Endothelial cell of umbilical vein (primary cell): Measurements from ENCODE around the gene SLC39A5. TPM values are rescaled to one million over a fixed set of nuclear protein-coding genes. Genes with fewer than 3 reads are reported as not detected.

Experiments
- BruUV-seq: library from RNA; stranded (reverse); fragments of 400-500 nt; replicated peaks from 2 replicates; lab custom pipeline; 2021; lab: Mats Ljungman, UMichigan
- CTCF ChIA-PET: fragments of 300-600, 350-600 bp; sonication (Branson Sonifier 250); formaldehyde crosslinking; loops from one replicate; lab custom pipeline; 2021; ENCODE audit warnings: antibody characterized with exemption, inconsistent platforms; lab: Charles Lee
- POLR2A ChIA-PET: fragments of 300-600, 350-600 bp; sonication (Branson Sonifier 250); formaldehyde crosslinking; loops from one replicate; lab custom pipeline; 2021; ENCODE audit warnings: antibody characterized with exemption, inconsistent platforms; lab: Charles Lee
- DNase-seq: peaks from one replicate; pipeline ENCODE4 v3.0.0-alpha.2; 2011; ENCODE audit warnings: low read depth, low spot score
- FAIRE-seq: peaks from 2 replicates; lab custom pipeline; 2011; peaks lifted over from hg19 to GRCh38; lab: Jason Lieb, UNC
- H2AFZ ChIP-seq: 2 replicates; pipeline ENCODE4 v1.6.0; 2012; ENCODE audit warnings: low read depth, low read length, control low read depth, inconsistent platforms
- H3K27ac ChIP-seq: 2 replicates; pipeline ENCODE4 v1.5.1; 2011; ENCODE audit warnings: low read depth, mild to moderate bottlenecking, control low read depth, low read length, moderate library complexity; ENCODE audit not compliant: insufficient read depth
- H3K27me3 ChIP-seq, 2 experiments: 2 replicates each; pipeline versions ENCODE4 v1.6.0 to v1.6.1; 2011; ENCODE audit warnings: low read length in 2 of 2, mixed read lengths in 1 of 2; ENCODE audit not compliant: control insufficient read depth in 2 of 2, insufficient read depth in 2 of 2
- H3K36me3 ChIP-seq, 2 experiments: 2 replicates in 1 of 2; 3 replicates in 1 of 2; pipeline ENCODE4 v1.5.1; 2011; ENCODE audit warnings: low read length in 2 of 2, mild to moderate bottlenecking in 1 of 2, moderate library complexity in 1 of 2; ENCODE audit not compliant: control insufficient read depth in 2 of 2, insufficient read depth in 2 of 2; ENCODE audit errors: extremely low read depth in 1 of 2
- H3K4me1 ChIP-seq: 3 replicates; pipeline ENCODE4 v1.5.1; 2011; ENCODE audit warnings: mild to moderate bottlenecking, low read length; ENCODE audit not compliant: control insufficient read depth, insufficient read depth; ENCODE audit errors: extremely low read depth
- H3K4me2 ChIP-seq: 2 replicates; pipeline ENCODE4 v1.6.1; 2011; ENCODE audit warnings: low read length, control low read depth, mixed read lengths; ENCODE audit not compliant: insufficient read depth
- H3K4me3 ChIP-seq, 3 experiments: fragments of 200-600 bp in 1 of 3; sonication (generic), shearing (Covaris generic) in 1 of 3; replicated peaks in 1 of 3; 2 replicates each; pipeline ENCODE4 v1.5.1; 2011 to 2016; ENCODE audit warnings: control low read depth in 3 of 3, low read length in 3 of 3, mild to moderate bottlenecking in 2 of 3, inconsistent platforms in 1 of 3, low read depth in 1 of 3, moderate library complexity in 1 of 3; ENCODE audit not compliant: insufficient read depth in 1 of 3
- H3K79me2 ChIP-seq: 2 replicates; pipeline ENCODE4 v1.6.0; 2012; ENCODE audit warnings: low read length, inconsistent platforms; ENCODE audit not compliant: control insufficient read depth, insufficient read depth
- H3K9ac ChIP-seq: replicated peaks from 2 replicates; pipeline ENCODE3; 2011; ENCODE audit warnings: low read length, control low read depth; ENCODE audit not compliant: insufficient read depth; ENCODE audit errors: extremely low read depth
- H3K9me1 ChIP-seq: replicated peaks from 3 replicates; pipeline ENCODE4 v1.6.0; 2011; ENCODE audit warnings: mild to moderate bottlenecking, low read length; ENCODE audit not compliant: control insufficient read depth, insufficient read depth; ENCODE audit errors: extremely low read depth
- H3K9me3 ChIP-seq: replicated peaks from 2 replicates; pipeline ENCODE4 v1.5.1; 2012; ENCODE audit warnings: low read length, inconsistent platforms; ENCODE audit not compliant: control insufficient read depth, insufficient read depth
- H4K20me1 ChIP-seq: replicated peaks from 2 replicates; pipeline ENCODE3; 2011; ENCODE audit warnings: mild to moderate bottlenecking, low read length; ENCODE audit not compliant: control insufficient read depth, insufficient read depth; ENCODE audit errors: extremely low read depth
- CTCF ChIP-seq, 2 donors: IDR thresholded peaks; 1 replicate in 1 of 2; 2 replicates in 1 of 2; pipeline ENCODE4 v1.5.1; 2011; ENCODE audit warnings: low read length in 2 of 2, mild to moderate bottlenecking in 2 of 2, moderate library complexity in 2 of 2, control low read depth in 1 of 2, inconsistent platforms in 1 of 2, low read depth in 1 of 2; ENCODE audit not compliant: insufficient read depth in 1 of 2; ENCODE audit errors: extremely low read depth in 1 of 2
- EZH2 ChIP-seq: IDR thresholded peaks from 2 replicates; pipeline ENCODE4 v1.6.1; 2012; ENCODE audit warnings: borderline replicate concordance, low read depth, mild to moderate bottlenecking, moderate library complexity, low read length, inconsistent platforms; ENCODE audit not compliant: severe bottlenecking
- FOS ChIP-seq: IDR thresholded peaks from 2 replicates; pipeline ENCODE4 v1.6.1; 2011; ENCODE audit warnings: mild to moderate bottlenecking, low read length, moderate library complexity, borderline replicate concordance; ENCODE audit not compliant: insufficient read depth
- GATA2 ChIP-seq: IDR thresholded peaks from 2 replicates; pipeline ENCODE4 v1.7.0; 2011; ENCODE audit warnings: low read depth, mild to moderate bottlenecking, moderate library complexity, mixed read lengths, low read length; ENCODE audit not compliant: insufficient read length, insufficient read depth
- JUN ChIP-seq: IDR thresholded peaks from 2 replicates; pipeline ENCODE4 v1.6.1; 2011; ENCODE audit warnings: borderline replicate concordance, low read depth; ENCODE audit not compliant: insufficient read length, insufficient read depth
- MYC ChIP-seq: IDR thresholded peaks from one replicate; pipeline ENCODE4 v1.6.1; 2011; ENCODE audit warnings: mild to moderate bottlenecking, low read depth, low read length
- POLR2A ChIP-seq: IDR thresholded peaks from 2 replicates; pipeline ENCODE4 v1.6.1; 2012; ENCODE audit warnings: low read depth, mild to moderate bottlenecking, control low read depth, low read length
- POLR2AphosphoS5 ChIP-seq: IDR thresholded peaks from 2 replicates; pipeline ENCODE4 v1.6.1; 2012; ENCODE audit warnings: low read depth, mild to moderate bottlenecking, control low read depth, low read length, moderate library complexity; ENCODE audit not compliant: insufficient read depth
- dilution Hi-C: fragments of 300-500 bp; cut with MboI; formaldehyde crosslinking; loops from one replicate; pipeline ENCODE4 v1.15.0; 2019; ENCODE audit warnings: low sequenced_read_pairs; ENCODE audit not compliant: extremely low pct_ligation_motif_present
- intact Hi-C: fragments of 100-400 bp; cut with micrococcal nuclease; formaldehyde crosslinking; loops from one replicate; pipeline ENCODE4 v1.10.0; 2022
- polyA plus RNA-seq, 4 experiments: library from polyadenylated mRNA; depleted of rRNA in 3 of 4; stranded (reverse) in 3 of 4; unstranded in 1 of 4; fragments of >200 nt; gene quantifications; 2 replicates each; pipeline versions ENCODE4 v1.2.1 to v1.2.3, GENCODE V29; 2011 to 2012; ENCODE audit warnings: missing spikeins in 1 of 4
- total RNA-seq: library from RNA; stranded (reverse); gene quantifications from 2 replicates; pipeline ENCODE4 v1.2.3, GENCODE V29; 2021

Gene SLC39A5
- total and polyA plus RNA-seq, 2 donors (not counting 3 experiments of a cell fraction or from before 2014, with no cell fraction given): 0.10 TPM; not detected in 1

GRCh38 chr12:56229082-56229481, 769 bp upstream of the SLC39A5 start:
- dilution Hi-C loops (no loop called here), intact Hi-C loops (no loop called here)
- BruUV-seq: no TSS peak
- no peak for TF ChIP-seq MYC
- TF ChIP-seq JUN: no peak
- TF ChIP-seq EZH2: no peak
- no peak for TF ChIP-seq GATA2
- no peak for TF ChIP-seq FOS
- TF ChIP-seq POLR2A: no peak
- TF ChIP-seq POLR2AphosphoS5: no peak
- TF ChIP-seq CTCF (IDR thresholded peaks at IDR 0.05; ENCODE audit: extremely low read depth in 1 of 2, insufficient read depth in 1 of 2, low read depth in 1 of 2, low read length in 2 of 2): no peak
- Histone ChIP-seq H3K36me3 (peaks cover 0 to 2% of the 10 kb centered on the region in 2 experiments), H4K20me1 (no peaks in the 10 kb centered on the region), H3K9me1 (no peaks in the 10 kb centered on the region), H3K9ac (no peak overlapping the region), H3K4me2 (no peak overlapping the region), H3K27me3 (no peaks in the 10 kb centered on the region), H3K4me3 (no peak overlapping the region), H3K4me1 (peaks cover 3% of the 10 kb centered on the region), H2AFZ (no peak overlapping the region), H3K9me3 (no peaks in the 10 kb centered on the region), H3K27ac (no peak overlapping the region), H3K79me2 (no peaks in the 10 kb centered on the region)
- CTCF ChIA-PET: interaction anchor here (1.3 to 1.5 kb wide), 2 partner anchors 14 to 111 kb away, joined by 3 read pairs; partner anchors contain the start of gene ZC3H10
- POLR2A ChIA-PET: no interaction called here
- FAIRE-seq (no peak), DNase-seq (no peak)
